ENCODE results near the gene MFAP4. TPM values are rescaled to one million over a fixed set of nuclear protein-coding genes. Genes with fewer than 3 reads are reported as not detected.

The MFAP4 gene
- total RNA-seq, 4 donors from 2014 or later, result 127 to 315 (median 226) TPM

DNA sequence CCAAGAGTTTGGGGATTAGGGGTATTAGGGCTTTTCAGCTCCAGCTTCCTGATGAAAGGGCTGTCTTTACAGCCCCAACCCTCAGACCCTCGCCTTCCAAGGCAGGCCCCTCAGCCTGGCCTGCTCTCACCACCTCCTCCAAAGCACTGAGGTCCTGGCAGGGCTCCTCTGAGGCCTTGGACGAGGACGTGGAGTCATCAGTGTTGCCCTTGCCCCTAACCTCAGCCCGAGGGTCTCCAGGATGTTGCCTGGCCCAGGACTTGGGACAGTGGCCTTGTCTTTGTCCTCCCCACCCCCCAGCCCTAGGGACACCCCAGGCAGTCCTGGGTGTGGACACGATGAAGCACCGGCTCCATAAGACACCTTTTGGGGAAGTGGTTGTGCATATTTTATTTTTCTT is 52.7 kb downstream of the MFAP4 start:
- no peak overlapping the region for H3K27ac ChIP-seq (replicated peaks in 1 of 4)
- DNase-seq (ENCODE audit: extremely low spot score), result no peak
- no peaks in the 10 kb centered on the region for H3K9me3 ChIP-seq
- peaks cover 11 to 30% (median 17%) of the 10 kb centered on the region in 4 donors for H3K4me1 ChIP-seq
- TF ChIP-seq EP300 (IDR thresholded peaks at IDR 0.05) (no peak), POLR2A (IDR thresholded peaks at IDR 0.05; ENCODE audit: low read depth) (no peak), POLR2AphosphoS5 (IDR thresholded peaks at IDR 0.05) (no peak)
- TF ChIP-seq, protein P1, sequence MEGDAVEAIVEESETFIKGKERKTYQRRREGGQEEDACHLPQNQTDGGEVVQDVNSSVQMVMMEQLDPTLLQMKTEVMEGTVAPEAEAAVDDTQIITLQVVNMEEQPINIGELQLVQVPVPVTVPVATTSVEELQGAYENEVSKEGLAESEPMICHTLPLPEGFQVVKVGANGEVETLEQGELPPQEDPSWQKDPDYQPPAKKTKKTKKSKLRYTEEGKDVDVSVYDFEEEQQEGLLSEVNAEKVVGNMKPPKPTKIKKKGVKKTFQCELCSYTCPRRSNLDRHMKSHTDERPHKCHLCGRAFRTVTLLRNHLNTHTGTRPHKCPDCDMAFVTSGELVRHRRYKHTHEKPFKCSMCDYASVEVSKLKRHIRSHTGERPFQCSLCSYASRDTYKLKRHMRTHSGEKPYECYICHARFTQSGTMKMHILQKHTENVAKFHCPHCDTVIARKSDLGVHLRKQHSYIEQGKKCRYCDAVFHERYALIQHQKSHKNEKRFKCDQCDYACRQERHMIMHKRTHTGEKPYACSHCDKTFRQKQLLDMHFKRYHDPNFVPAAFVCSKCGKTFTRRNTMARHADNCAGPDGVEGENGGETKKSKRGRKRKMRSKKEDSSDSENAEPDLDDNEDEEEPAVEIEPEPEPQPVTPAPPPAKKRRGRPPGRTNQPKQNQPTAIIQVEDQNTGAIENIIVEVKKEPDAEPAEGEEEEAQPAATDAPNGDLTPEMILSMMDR (IDR thresholded peaks at IDR 0.05), result no peak
- WGBS, result 88% methylated on average over 6 of the region's 6 CpGs
- no peaks in the 10 kb centered on the region for H3K27me3 ChIP-seq
- intact Hi-C loops (cut with DNase I), result no loop called here
- peaks cover 0 to 59% (median 38%) of the 10 kb centered on the region in 4 donors for H3K36me3 ChIP-seq
- no peak overlapping the region for H3K4me3 ChIP-seq

DNA sequence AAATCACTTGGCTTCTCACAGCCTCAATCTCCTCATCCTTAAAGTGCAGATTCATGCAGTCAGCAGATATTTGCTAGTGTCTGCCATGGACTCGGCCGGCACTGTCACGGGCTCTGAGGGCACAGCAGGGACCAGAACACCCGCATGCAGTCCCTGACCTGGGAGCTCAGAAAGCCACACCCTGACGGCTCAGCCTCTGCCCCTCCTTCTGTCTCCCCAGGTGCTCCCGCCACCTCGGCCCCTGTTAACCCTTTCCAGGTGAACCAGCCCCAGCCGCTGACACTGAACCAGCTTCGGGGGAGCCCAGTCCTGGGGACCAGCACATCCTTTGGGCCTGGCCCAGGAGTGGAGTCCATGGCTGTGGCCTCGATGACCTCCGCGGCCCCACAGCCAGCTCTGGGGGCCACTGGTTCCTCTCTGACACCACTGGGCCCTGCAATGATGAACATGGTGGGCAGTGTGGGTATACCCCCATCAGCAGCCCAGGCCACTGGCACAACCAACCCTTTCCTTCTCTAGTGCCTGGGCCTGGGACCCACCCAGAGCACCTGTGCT is 53.2 kb downstream of the MFAP4 start:
- intact Hi-C loops (cut with DNase I), result no loop called here
- H3K9me3 ChIP-seq, result no peaks in the 10 kb centered on the region
- H3K27me3 ChIP-seq, result no peaks in the 10 kb centered on the region
- no peak overlapping the region for H3K27ac ChIP-seq (replicated peaks in 1 of 4)
- WGBS, result 93% methylated on average over 5 of the region's 12 CpGs
- TF ChIP-seq POLR2A (IDR thresholded peaks at IDR 0.05; ENCODE audit: low read depth), result no peak
- TF ChIP-seq, protein P1 (IDR thresholded peaks at IDR 0.05), result no peak
- no peak for TF ChIP-seq EP300 (IDR thresholded peaks at IDR 0.05)
- TF ChIP-seq POLR2AphosphoS5 (IDR thresholded peaks at IDR 0.05), result no peak
- no peak overlapping the region for H3K4me3 ChIP-seq
- peaks cover 0 to 64% (median 43%) of the 10 kb centered on the region in 4 donors for H3K36me3 ChIP-seq
- peaks cover 11 to 30% (median 17%) of the 10 kb centered on the region in 4 donors for H3K4me1 ChIP-seq
- no peak for DNase-seq (ENCODE audit: extremely low spot score)

Small RNAs within 50 kb of the gene (small RNA-seq; reads per million reads assigned to genes)
- gene MIR1180 (5.6 to 7.8 (median 5.7) reads per million in 3 donors), gene RF00537 (0 reads per million in 3 donors)

Other genes with a start within 250 kb of the MFAP4 start
- gene EPN2, start 149.8 kb downstream of the MFAP4 start, total RNA-seq, result 10 to 100 TPM; 26.5 to 49.2 (median 38.9) TPM
- gene B9D1, start 24.5 kb downstream of the MFAP4 start, total RNA-seq, result 10 to 100 TPM in 1 of 4 donors, 1 to 10 TPM in 3; 9.5 to 13.8 (median 9.9) TPM
- 10 to 100 TPM; 26.3 to 41.4 (median 33.2) TPM for gene MAPK7, start 8.7 kb downstream of the MFAP4 start, total RNA-seq
- gene RNF112, start 24.0 kb upstream of the MFAP4 start, total RNA-seq, result 1 to 10 TPM; 2.3 to 5.4 (median 4.3) TPM
- 1 to 10 TPM in 1 of 4 donors, under 1 TPM in 1, not detected in 2; 0.17 to 1.8 TPM for gene SLC47A1, start 146.7 kb upstream of the MFAP4 start, total RNA-seq

Measured in esophagus muscularis mucosa (tissue), 4 donors.